Astrocyte (in vitro differentiated cells and primary cell): ENCODE results near the gene TCHHL1.

Experiments used
- EZH2 ChIP-seq: IDR thresholded peaks from 2 replicates; pipeline ENCODE4 v1.6.1; 2012; ENCODE audit warnings: mild to moderate bottlenecking, low read length, inconsistent platforms; ENCODE audit not compliant: insufficient read depth
- TF ChIP-seq, protein P1 (sequence below): IDR thresholded peaks from 2 replicates; pipeline ENCODE4 v1.5.1; 2011; ENCODE audit warnings: low read depth, mild to moderate bottlenecking, inconsistent platforms, low read length, moderate library complexity; ENCODE audit not compliant: insufficient read depth

DNA sequence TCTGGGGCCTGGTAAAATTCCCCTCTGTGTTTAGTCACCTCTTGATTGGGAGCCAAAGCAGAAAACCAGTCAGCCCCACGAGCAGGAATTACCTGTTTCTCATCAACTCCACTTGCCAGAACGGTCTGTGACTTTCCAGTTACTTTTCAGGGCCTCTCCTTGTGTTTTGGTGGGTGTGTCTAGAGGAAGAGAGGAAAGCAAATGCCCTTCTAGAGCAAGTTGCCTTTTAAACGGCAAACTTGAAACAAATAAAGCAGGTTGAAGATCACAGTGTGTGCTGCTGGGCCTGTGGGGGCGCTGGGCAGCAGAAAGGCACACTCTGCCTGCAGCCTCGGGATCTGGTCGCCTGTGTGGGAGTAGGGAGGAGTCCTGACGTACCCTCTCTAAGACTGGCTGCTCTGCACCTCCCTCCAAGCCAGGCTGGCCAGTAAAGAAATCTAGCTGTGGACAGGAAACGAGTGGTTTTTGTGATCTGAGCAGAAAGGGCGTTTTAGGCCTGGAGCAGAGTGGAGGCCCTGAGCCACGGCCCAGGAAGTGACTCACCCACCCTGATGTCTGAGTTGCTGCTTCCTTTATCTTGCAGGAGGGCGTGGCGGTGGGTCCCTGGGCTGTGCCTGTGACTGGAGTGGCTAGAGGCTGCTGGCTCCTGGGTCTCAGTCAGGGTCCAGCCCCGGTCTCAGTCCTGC lies 41.0 kb downstream of the TCHHL1 start:
- TF ChIP-seq, protein P1, sequence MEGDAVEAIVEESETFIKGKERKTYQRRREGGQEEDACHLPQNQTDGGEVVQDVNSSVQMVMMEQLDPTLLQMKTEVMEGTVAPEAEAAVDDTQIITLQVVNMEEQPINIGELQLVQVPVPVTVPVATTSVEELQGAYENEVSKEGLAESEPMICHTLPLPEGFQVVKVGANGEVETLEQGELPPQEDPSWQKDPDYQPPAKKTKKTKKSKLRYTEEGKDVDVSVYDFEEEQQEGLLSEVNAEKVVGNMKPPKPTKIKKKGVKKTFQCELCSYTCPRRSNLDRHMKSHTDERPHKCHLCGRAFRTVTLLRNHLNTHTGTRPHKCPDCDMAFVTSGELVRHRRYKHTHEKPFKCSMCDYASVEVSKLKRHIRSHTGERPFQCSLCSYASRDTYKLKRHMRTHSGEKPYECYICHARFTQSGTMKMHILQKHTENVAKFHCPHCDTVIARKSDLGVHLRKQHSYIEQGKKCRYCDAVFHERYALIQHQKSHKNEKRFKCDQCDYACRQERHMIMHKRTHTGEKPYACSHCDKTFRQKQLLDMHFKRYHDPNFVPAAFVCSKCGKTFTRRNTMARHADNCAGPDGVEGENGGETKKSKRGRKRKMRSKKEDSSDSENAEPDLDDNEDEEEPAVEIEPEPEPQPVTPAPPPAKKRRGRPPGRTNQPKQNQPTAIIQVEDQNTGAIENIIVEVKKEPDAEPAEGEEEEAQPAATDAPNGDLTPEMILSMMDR: peak; percentile 61
- no peak for TF ChIP-seq EZH2
